ENCODE data around the gene CAMTA1. TPM values are rescaled to one million over a fixed set of nuclear protein-coding genes. Genes with fewer than 3 reads are reported as not detected.

CAMTA1 gene
- total and polyA plus RNA-seq, 9 of the 15 experiments (the other 6 are each of a cell fraction or from before 2014, with no cell fraction given) = 43.9 to 161 (median 65.9) TPM

GRCh38 chr1:7770997-7771822 is 986.0 kb downstream of the CAMTA1 start, which contains the start of gene VAMP3 (continued):
- TF ChIP-seq ZNF384 (IDR thresholded peaks at IDR 0.05; ENCODE audit: low read depth, low read length) (no peak), E2F5 (CRISPR knock-in tag; IDR thresholded peaks at IDR 0.05) (0 out of 2 replicates have a peak, but pooled peaks have one; percentile 40), ZNF354B (CRISPR knock-in tag; IDR thresholded peaks at IDR 0.05) (no peak), HMG20B (CRISPR knock-in tag; IDR thresholded peaks at IDR 0.05) (no peak), STAT5B (CRISPR knock-in tag; IDR thresholded peaks at IDR 0.05) (no peak), ZNF124 (CRISPR knock-in tag; IDR thresholded peaks at IDR 0.05) (no peak; the same call in 1 of the 2 replicates), RUNX1 (IDR thresholded peaks at IDR 0.05; ENCODE audit: low read depth) (no peak), CTBP1 (IDR thresholded peaks at IDR 0.05; ENCODE audit: borderline replicate concordance) (peak; percentile 62; the same call in 1 of the 2 replicates), ZNF239 (CRISPR knock-in tag; IDR thresholded peaks at IDR 0.05) (no peak), RBM34 (IDR thresholded peaks at IDR 0.05; ENCODE audit: borderline replicate concordance, insufficient read depth, low read length) (no peak), ZNF174 (CRISPR knock-in tag; IDR thresholded peaks at IDR 0.05) (no peak), CSDE1 (IDR thresholded peaks at IDR 0.05) (no peak; a peak in 1 of 4 replicates), ZBTB49 (CRISPR knock-in tag; IDR thresholded peaks at IDR 0.05; ENCODE audit: borderline replicate concordance) (no peak), ZNF407 (IDR thresholded peaks at IDR 0.05; ENCODE audit: low read depth) (no peak), RFX7 (CRISPR knock-in tag; IDR thresholded peaks at IDR 0.05) (no peak), PYGO2 (tag; IDR thresholded peaks at IDR 0.05) (no peak), ZNF444 (CRISPR knock-in tag; IDR thresholded peaks at IDR 0.05) (no peak)
